ENCODE data around the gene PITPNM1. TPM values are rescaled to one million over a fixed set of nuclear protein-coding genes. Genes with fewer than 3 reads are reported as not detected.

Gene PITPNM1
- total RNA-seq, 6 experiments from 2014 or later: 8.6 to 21.3 (median 15.0) TPM

- no peaks in the 10 kb centered on the region for H3K9me3 ChIP-seq
- no peak for DNase-seq
- no peaks in the 10 kb centered on the region for H3K4me1 ChIP-seq
- H3K36me3 ChIP-seq: no peaks in the 10 kb centered on the region
- intact Hi-C loops (cut with DNase I): no loop called here
- TF ChIP-seq POLR2A (IDR thresholded peaks at IDR 0.05) (no peak), CTCF (IDR thresholded peaks at IDR 0.05) (no peak)
- WGBS (ENCODE audit: insufficient coverage, low coverage, low lambda C conversion rate, missing lambda C conversion rate): 73% methylated on average over 2 of the region's 21 CpGs
- no peak for ATAC-seq
- no peaks in the 10 kb centered on the region for H3K27me3 ChIP-seq
- H3K27ac ChIP-seq: no peak overlapping the region
- no peak overlapping the region for H3K4me3 ChIP-seq
Observed at GRCh38 chr11:67453816-67454732, 51.1 kb downstream of the PITPNM1 start.

DNA sequence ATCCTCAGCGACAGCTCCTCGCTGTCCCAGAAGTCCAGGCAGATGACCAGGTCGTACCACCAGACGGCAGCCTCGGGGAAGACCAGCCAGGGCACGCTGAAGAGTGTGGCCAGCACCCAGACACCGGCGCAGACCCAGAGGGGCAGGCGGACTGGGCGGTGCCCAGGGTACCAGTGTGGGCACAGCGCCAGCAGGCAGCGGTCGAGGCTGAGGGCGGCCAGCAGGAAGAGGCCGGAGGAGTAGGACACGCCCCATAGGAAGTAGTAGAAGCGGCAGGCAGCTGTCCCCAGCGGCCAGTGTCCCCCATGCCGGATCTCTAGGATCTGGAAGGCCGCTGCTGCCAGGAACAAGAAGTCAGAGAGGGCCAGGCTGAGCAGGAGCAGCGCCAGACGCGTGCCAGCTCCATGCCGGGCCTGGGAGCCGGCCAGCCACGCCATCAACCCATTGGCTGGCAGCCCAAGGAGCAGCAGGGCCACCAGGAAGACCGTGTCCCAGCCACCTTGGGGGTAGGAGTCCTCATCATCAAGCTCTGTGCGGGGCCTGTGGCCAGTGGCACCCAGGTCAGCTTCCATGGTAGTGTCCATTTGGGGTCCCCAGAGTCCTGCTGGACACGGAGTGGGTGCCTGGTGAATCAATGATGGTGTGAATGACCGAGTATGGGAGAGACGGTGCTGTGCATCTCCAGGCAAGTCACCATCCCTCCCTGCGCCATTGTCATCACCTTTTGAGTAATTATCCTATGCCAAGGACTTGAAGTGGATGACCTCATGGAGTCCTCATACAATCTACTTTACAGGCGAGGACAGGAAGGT is 52.8 kb downstream of the PITPNM1 start, which contains the start of gene GPR152:
Gene GPR152, minus strand, starts transcription at position 589 of the 812 bp plus-strand sequence. Its CDS starts 5 bp downstream, at position 584.
- Histone ChIP-seq H3K27me3 (no peaks in the 10 kb centered on the region), H3K4me1 (peaks cover 0 to 13% (median 0%) of the 10 kb centered on the region in 4 donors), H3K4me3 (peak within 1 kb of the TSS in 1 of 3 donors; percentile 26), H3K27ac (no peak within 1 kb of the TSS), H3K9me3 (no peaks in the 10 kb centered on the region), H3K36me3 (no peaks in the 10 kb centered on the region)
- WGBS (ENCODE audit: insufficient coverage, low coverage, low lambda C conversion rate, missing lambda C conversion rate): 75% methylated on average over 7 of the region's 33 CpGs
- DNase-seq (no peak), ATAC-seq (peak; percentile 35 to 53 (median 46))
- no peak for TF ChIP-seq POLR2A (IDR thresholded peaks at IDR 0.05)
- TF ChIP-seq CTCF (IDR thresholded peaks at IDR 0.05): no peak
- intact Hi-C loops (cut with DNase I): no loop called here

- no peak for ATAC-seq
- 96% methylated on average over 8 of the region's 14 CpGs for WGBS (ENCODE audit: insufficient coverage, low coverage, low lambda C conversion rate, missing lambda C conversion rate)
- Histone ChIP-seq H3K4me3 (no peak overlapping the region), H3K27ac (no peak overlapping the region), H3K9me3 (no peaks in the 10 kb centered on the region), H3K36me3 (no peaks in the 10 kb centered on the region), H3K4me1 (peaks cover 0 to 13% (median 0%) of the 10 kb centered on the region in 4 donors), H3K27me3 (no peaks in the 10 kb centered on the region)
- intact Hi-C loops (cut with DNase I): no loop called here
- TF ChIP-seq POLR2A (IDR thresholded peaks at IDR 0.05): no peak
- no peak for TF ChIP-seq CTCF (IDR thresholded peaks at IDR 0.05)
- DNase-seq: no peak
Observed at GRCh38 chr11:67451658-67451976, 53.5 kb downstream of the PITPNM1 start.

DNA sequence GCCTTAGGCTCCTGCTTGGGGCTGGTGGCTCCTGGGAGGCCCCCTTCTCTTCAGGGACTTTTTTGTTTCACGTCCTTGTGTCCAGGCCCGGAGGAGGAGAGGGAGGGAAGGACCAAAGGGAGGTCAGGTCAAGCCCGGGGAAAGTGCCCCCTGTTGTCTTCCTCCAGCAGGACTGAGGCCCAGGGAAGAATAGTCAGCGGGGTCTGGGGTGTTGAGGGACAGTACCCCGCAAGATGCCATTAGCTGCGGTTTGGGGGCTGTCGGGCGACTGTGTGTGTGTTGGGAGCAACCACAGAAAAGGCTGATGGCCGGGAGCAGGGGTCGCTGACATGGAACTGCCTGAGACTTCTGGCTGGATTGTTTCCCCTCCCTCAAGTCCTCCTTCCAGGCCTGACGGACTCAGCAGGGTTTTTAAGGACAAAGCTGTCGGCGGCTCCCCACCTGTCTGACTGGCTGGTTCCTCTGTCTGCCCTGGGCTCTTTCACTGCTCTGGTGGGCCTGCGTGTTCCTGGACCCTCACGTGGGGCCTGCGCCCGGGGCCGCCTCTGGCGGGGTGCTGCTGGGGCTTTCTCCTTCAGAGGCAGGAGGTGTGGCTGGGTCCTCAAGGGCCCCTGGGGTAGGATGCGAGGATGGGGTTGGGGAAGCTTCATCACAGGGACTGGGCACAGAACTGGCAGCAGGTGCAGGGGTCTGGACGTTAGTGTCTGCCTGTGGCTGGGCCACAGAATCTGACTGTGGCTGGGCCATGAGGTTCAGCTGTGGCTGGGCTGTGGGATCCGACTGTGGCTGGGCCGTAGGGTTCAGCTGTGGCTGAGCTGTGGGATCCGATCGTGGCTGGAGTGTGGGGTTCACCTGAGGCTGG is 54.1 kb downstream of the PITPNM1 start:
- TF ChIP-seq POLR2A (IDR thresholded peaks at IDR 0.05) (no peak), CTCF (IDR thresholded peaks at IDR 0.05) (no peak)
- DNase-seq (no peak), ATAC-seq (no peak)
- Histone ChIP-seq H3K4me3 (no peak overlapping the region), H3K36me3 (no peaks in the 10 kb centered on the region), H3K27ac (no peak overlapping the region), H3K27me3 (no peaks in the 10 kb centered on the region), H3K4me1 (peaks cover 0 to 13% (median 0%) of the 10 kb centered on the region in 4 donors), H3K9me3 (no peaks in the 10 kb centered on the region)
- intact Hi-C loops (cut with DNase I): no loop called here
- WGBS (ENCODE audit: insufficient coverage, low coverage, low lambda C conversion rate, missing lambda C conversion rate): 96% methylated on average over 5 of the region's 25 CpGs
